ENCODE results near the gene SLC15A3. TPM values are rescaled to one million over a fixed set of nuclear protein-coding genes. Genes with fewer than 3 reads are reported as not detected.
"Not testable (repeated sequence)": the region's sequence is repeated elsewhere in the genome, so short reads cannot be mapped to it uniquely, and the experiment has no call there.

SLC15A3 gene
- total RNA-seq, 1 donor from 2014 or later: 11.6 TPM

DNA sequence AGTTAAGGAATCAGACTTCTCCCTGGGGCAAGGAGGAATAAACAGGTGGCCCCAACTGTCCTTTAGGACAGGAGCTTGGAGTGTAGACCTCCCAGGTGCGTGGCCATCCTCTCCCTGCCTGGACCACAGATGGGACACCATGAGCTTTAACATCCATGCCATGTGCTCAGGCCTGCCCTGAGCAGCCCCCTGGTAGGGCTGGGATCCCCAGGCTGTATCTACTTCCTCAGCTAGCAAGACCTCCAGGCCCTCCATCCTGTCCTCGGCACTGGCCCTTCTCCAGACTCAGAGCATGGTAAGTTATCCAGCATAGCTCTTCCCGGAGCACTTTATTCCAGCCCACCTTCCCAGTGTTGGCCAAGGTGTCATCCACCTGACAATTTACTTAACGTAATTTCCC lies 25.2 kb upstream of the SLC15A3 start:
- no peak overlapping the region for H3K27ac Mint-ChIP-seq (ENCODE audit: unreplicated experiment)
- peaks cover 4% of the 10 kb centered on the region for H3K27me3 Mint-ChIP-seq (ENCODE audit: unreplicated experiment)
- TF ChIP-seq, protein P1, sequence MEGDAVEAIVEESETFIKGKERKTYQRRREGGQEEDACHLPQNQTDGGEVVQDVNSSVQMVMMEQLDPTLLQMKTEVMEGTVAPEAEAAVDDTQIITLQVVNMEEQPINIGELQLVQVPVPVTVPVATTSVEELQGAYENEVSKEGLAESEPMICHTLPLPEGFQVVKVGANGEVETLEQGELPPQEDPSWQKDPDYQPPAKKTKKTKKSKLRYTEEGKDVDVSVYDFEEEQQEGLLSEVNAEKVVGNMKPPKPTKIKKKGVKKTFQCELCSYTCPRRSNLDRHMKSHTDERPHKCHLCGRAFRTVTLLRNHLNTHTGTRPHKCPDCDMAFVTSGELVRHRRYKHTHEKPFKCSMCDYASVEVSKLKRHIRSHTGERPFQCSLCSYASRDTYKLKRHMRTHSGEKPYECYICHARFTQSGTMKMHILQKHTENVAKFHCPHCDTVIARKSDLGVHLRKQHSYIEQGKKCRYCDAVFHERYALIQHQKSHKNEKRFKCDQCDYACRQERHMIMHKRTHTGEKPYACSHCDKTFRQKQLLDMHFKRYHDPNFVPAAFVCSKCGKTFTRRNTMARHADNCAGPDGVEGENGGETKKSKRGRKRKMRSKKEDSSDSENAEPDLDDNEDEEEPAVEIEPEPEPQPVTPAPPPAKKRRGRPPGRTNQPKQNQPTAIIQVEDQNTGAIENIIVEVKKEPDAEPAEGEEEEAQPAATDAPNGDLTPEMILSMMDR (IDR thresholded peaks at IDR 0.05): no peak
- H3K4me3 Mint-ChIP-seq (ENCODE audit: unreplicated experiment): no peak overlapping the region
- H3K36me3 Mint-ChIP-seq (ENCODE audit: unreplicated experiment): no peaks in the 10 kb centered on the region
- DNase-seq (ENCODE audit: extremely low spot score, unreplicated experiment): no peak
- H3K4me1 Mint-ChIP-seq (ENCODE audit: unreplicated experiment): no peaks in the 10 kb centered on the region
- no peaks in the 10 kb centered on the region for H3K9me3 Mint-ChIP-seq (ENCODE audit: unreplicated experiment)

DNA sequence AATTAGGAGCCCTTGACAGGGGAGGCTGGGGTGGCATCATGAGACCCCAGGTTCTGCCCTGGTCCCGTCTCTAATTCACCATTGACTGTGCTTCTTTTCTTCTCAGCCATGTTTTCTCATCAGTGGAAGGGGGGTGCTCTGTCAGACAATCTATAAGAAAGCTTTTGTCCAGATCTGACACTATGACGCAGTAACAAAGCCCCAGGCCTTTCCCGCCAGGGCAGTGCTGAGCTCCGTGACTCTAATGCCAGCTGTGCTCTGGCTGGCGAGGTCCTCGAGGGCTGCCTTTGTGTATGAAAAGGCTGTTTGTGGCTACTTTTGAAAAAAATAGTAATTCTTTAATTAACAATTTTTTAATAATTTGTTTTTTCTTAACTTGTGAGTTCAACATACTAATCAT lies 22.8 kb upstream of the SLC15A3 start:
- Mint-ChIP-seq H3K36me3 (ENCODE audit: unreplicated experiment) (no peaks in the 10 kb centered on the region), H3K27ac (ENCODE audit: unreplicated experiment) (no peak overlapping the region), H3K4me1 (ENCODE audit: unreplicated experiment) (no peaks in the 10 kb centered on the region), H3K9me3 (ENCODE audit: unreplicated experiment) (no peaks in the 10 kb centered on the region), H3K4me3 (ENCODE audit: unreplicated experiment) (no peak overlapping the region), H3K27me3 (ENCODE audit: unreplicated experiment) (peaks cover 12% of the 10 kb centered on the region)
- DNase-seq (ENCODE audit: extremely low spot score, unreplicated experiment): no peak
- TF ChIP-seq, protein P1 (IDR thresholded peaks at IDR 0.05): no peak

DNA sequence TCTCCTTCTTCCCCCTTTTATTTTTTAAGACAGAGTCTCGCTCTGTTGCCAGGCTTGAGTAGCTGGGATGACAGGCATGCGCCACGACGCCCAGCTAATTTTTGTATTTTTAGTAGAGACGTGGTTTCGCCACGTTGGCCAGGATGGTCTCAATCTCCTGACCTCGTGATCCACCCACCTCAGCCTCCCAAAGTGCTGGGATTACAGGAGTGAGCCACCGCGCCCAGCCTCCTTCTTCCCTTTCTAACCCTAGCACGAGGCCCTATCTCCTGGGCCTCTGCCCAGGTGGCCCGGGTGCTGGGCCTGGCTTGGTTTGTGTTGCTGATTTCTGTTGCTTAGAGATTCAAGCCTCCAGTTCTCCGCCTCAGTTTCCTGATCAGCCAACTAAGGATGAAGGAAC lies 22.3 kb upstream of the SLC15A3 start:
- peaks cover 16% of the 10 kb centered on the region for H3K27me3 Mint-ChIP-seq (ENCODE audit: unreplicated experiment)
- not testable (repeated sequence) for H3K36me3 Mint-ChIP-seq (ENCODE audit: unreplicated experiment); H3K4me3 Mint-ChIP-seq (ENCODE audit: unreplicated experiment); H3K27ac Mint-ChIP-seq (ENCODE audit: unreplicated experiment); DNase-seq (ENCODE audit: extremely low spot score, unreplicated experiment); H3K4me1 Mint-ChIP-seq (ENCODE audit: unreplicated experiment); H3K9me3 Mint-ChIP-seq (ENCODE audit: unreplicated experiment)

- Mint-ChIP-seq H3K27ac (ENCODE audit: unreplicated experiment) (no peak overlapping the region), H3K36me3 (ENCODE audit: unreplicated experiment) (no peaks in the 10 kb centered on the region), H3K4me3 (ENCODE audit: unreplicated experiment) (no peak overlapping the region), H3K9me3 (ENCODE audit: unreplicated experiment) (no peaks in the 10 kb centered on the region), H3K27me3 (ENCODE audit: unreplicated experiment) (peaks cover 16% of the 10 kb centered on the region), H3K4me1 (ENCODE audit: unreplicated experiment) (no peaks in the 10 kb centered on the region)
- no peak for DNase-seq (ENCODE audit: extremely low spot score, unreplicated experiment)
- TF ChIP-seq, protein P1 (IDR thresholded peaks at IDR 0.05): no peak
Observed at GRCh38 chr11:60973699-60974098, 21.7 kb upstream of the SLC15A3 start.

DNA sequence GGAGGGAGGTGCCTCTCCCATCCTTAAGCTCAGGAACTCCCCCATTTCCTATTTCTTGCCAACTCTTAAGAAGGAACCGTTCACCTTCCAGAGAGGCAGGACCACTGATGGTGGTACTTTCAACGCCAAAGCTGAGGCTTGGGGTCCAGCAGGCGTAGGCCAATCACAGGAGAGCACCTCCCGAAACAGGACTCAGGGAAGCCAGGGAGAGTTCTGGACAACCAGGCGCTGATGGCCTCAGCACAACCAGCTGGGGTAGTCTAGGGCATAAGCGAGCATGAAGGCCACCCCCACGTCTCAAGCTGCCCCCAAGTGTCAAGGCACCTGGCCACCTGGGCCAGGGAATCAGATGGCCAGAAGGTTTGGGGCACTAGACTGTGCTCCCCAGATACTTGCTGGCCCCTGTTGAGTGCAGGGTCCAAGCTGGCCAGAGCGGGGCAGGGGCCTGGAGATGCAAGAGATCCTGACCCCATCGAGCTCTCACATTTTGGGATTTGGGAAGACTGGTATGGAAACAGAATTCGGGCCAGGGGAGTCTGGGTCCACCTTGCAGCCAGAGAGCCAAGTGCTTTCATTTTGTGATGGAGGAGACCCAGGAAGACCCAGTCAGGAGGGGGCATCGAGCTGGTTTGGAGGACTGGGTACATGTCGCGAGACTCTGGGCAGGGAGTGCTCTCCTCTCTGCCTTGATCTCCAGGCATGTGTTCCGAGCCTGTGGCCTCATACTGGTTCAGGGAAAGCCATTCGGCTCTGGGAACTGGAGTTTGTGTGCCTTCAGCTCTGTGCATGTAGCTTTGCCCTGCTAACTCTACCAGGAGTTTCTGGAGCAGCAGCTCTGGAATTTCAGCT lies 20.4 kb upstream of the SLC15A3 start:
- peaks cover 2% of the 10 kb centered on the region for H3K36me3 Mint-ChIP-seq (ENCODE audit: unreplicated experiment)
- H3K4me3 Mint-ChIP-seq (ENCODE audit: unreplicated experiment): no peak overlapping the region
- TF ChIP-seq, protein P1 (IDR thresholded peaks at IDR 0.05): no peak
- H3K9me3 Mint-ChIP-seq (ENCODE audit: unreplicated experiment): peaks cover 6% of the 10 kb centered on the region
- no peaks in the 10 kb centered on the region for H3K4me1 Mint-ChIP-seq (ENCODE audit: unreplicated experiment)
- H3K27me3 Mint-ChIP-seq (ENCODE audit: unreplicated experiment): peaks cover 21% of the 10 kb centered on the region
- H3K27ac Mint-ChIP-seq (ENCODE audit: unreplicated experiment): no peak overlapping the region
- DNase-seq (ENCODE audit: extremely low spot score, unreplicated experiment): no peak
